HG03457 (cell line): ENCODE measurements around the gene RGP1.
A peak's percentile ranks its signal among the peaks of the same experiment; 100 is the strongest.

Experiments used
- ATAC-seq: cut with Tn5 transposase; IDR thresholded peaks from one replicate; pipeline ENCODE4 v1.9.1; 2021; ENCODE audit warnings: moderate number of reproducible peaks; ENCODE audit not compliant: unreplicated experiment

Gene RGP1

DNA sequence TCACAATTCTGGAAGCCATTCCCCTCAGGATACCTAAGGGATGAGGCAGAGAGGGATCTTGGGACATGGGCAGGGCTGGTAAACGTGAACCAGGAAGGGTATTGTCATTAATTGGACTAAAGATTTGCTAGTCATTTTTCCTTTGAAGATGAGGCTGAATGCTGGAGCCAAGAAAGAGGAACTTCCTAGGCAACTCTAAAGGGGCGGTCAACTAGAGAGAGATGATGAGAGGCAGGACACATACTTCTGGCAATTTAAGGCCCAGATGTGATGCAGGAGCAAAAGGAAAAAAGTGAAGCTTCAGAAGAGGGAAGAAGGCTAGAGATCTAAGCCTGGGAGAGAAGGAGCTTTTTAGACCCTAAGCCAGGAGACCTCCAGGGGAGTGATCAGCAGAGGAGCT lies 5.6 kb upstream of the RGP1 start:
- ATAC-seq, result no peak

DNA sequence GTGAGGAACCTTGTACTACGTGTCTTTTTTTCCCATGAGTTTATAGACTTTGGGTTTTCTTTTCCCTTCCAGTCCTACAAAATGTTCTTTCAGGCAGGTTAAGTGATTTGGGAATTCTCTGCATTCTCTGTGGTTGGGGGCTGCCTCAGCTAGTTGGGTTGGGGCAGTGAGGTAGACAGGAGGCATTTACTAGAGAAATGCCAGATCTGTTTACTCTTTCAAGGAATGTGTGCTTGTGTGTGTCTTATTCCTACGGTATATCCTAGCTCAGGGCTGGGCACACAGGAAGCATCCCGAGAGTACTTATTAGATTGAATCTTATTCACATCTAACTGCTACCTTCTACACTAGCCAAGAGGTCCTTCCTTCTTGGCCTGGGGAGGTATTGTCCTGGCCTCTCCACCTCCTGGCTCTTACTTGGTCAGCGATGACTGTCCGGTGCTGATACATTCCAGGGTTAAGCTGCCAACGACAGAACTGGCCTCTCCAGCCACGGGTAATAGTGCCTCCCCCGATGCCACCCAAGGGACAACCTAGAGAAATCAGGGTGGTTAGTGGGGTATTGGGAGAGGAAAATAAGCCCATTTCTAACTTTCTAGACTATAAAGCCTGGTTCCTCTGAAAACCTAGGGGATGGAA lies 5.1 kb upstream of the RGP1 start:
- no peak for ATAC-seq

DNA sequence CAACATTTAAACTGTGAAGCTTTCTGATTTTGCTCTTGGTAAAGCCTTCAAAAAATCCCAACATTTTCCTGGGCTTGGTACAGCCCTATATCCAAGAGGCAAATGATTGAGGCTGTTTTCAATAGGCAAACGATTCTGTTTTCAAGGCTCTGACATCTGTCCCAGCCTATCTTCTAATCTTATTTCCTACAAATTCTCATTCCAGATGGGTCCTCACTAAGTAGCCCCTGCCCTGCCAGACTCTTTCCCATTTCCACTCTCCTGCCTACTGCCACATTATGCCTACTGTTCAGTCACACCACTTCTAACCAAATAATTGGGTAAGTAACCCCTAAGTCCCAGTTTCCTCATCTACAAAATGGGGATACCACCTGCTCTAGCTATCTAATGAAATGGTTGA lies 3.5 kb upstream of the RGP1 start:
- no peak for ATAC-seq

DNA sequence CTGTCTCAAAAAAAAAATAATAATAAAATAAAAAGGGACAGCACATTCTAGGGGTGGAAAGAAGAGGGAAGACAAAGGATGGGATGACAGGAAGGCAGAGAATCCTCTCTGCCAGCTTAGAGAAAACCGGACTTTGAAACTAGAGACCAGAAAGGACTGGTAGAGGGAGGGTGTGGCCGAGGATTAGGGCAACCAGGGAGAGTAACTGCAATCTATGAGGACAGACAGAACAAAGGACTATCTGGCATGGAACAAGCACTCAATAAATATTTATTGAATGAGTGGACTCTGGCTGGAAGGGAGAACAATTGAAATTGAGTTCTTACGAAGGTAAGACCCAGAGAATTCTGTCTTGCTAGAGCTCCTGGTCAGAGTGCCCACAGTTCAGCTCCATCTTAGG lies 2.5 kb upstream of the RGP1 start:
- ATAC-seq, result no peak

DNA sequence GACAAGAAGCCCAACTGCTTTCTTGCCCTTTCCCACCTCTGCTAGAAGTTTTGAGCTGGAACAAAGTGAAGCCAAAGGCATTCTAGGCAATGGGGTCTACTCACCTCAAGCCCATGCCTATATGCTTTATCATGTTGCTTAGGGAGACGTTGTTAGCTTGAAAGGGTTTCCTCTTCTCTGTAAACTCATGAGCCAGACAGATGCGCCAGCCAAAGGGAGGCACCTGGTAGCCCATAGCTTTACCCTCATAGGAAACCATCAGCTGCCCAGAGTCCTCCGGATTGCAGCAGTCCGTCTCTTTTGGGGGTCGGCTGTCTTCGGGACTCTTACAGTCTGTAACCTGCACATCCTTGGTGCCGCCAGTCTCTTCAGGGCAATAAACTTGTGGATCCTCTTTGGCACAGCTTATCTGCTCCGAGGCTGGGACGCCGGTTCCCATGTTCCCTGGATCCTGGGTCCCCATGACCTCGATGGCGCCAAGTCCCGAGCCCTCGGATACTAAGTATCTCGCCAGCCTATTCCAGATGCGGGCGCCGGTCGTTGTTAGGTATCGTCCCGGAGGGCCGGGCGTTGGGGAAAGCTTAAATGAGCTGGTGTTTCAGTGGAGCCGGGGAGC lies 737 bp upstream of the RGP1 start:
- ATAC-seq, result peak; percentile 2

DNA sequence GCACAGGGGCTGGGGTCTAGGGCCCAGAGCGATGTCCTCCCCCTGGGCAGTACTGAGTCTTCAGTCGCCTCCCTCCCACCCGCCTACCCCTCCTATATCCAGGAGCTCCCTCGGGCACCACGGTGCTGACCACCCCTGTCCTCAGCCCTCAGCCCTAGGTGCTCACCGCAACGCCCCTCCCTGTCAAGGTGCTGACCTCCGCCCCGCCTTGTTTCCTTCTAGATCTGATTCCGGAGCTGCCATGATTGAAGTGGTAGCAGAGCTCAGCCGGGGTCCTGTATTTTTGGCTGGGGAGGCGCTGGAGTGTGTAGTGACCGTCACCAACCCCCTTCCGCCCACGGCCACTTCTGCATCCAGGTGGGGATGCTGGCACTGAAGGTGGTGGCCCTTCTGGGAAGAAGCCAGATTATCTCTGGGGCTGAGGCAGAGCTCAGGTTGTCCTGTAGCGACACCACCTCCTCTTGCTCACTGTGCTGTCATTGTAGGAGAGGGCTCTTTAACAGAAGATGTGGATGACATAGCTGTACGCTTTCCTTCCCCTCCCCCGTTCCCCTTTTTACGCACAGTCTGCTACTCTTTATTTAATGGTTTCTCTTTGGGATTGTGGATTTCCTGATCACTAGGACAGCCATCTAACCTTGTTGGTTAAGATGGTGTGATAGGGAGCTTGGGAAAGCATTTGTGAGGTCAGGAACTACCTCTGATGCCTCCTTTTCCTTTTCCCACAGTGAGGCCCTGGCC lies 598 bp downstream of the RGP1 start:
- ATAC-seq, result peak; percentile 20

DNA sequence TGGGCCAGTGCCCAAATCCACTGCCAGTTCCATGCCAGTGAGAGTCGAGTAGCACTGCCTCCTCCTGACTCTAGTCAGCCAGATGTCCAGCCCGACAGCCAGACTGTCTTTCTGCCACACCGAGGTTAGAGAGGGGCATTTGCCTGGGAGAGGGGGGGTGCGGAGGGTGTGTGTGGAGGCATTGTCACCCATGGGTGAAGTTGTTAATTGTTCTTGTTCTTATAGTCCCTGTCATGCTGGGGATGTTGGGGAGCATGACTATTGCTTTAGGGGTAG lies 1.1 kb downstream of the RGP1 start:
- no peak for ATAC-seq

DNA sequence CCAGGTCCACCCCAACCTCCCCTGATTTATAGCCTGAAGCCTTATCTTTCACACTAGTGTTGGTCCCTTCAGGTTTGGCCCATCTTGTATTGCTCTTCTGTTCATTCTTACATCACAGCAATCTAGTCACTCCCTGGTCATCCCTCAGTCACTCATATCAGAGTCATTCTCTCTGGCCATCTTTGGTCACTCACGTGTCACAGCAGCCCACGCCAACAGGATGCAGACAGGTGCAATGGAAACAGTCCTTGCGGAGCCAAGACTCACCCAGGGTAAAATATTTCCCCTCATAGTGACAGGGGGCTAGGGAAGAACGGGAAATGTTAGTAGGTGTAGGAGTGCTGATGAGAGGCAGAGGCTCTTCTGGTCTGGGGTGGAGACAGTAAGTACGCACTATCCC lies 4.4 kb downstream of the RGP1 start:
- no peak for ATAC-seq

DNA sequence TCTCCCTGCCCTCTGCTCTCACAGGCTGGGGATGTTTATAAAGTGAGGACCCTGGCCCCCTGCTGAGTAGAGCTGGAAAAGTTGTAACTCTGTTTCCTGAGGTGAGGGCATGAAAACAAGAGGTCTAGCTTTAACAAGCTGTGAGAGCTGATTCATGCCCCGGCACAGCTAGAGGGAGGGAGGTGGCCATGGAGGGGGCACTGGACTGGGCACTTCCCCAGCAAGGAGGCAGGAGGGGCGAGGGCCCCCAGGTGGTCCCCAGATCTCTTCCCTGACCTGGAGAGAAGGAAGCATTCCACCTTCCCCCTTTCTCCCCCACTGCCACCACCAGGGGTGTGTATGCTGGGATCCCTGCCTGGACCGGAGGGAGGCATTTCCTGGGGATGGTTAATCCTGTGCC lies 5.2 kb downstream of the RGP1 start, which contains the start of gene MSMP:
MSMP (minus strand) TSS at position 13 of the 400 bp plus-strand sequence. CDS start 147 bp downstream, outside the sequence.
- no peak for ATAC-seq

DNA sequence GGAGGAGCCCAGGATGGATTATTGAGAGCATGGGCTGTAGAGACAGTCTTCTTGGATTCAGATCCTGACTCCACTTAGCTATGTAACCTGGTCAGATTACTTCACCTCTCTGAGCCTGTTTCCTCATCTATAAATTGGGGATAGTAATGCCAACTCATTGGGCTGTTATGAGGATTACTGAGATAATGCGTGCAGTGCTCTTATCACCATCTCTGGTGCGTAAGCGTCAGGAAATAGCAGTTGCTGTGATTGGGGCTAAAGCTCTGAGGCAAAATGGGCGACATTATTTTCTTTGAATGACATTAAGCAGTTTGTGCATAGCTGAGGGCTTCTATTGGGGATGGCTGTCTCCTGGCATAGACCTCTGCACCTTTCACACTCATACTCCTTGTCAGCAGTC lies 6.0 kb downstream of the RGP1 start:
- ATAC-seq, result no peak

DNA sequence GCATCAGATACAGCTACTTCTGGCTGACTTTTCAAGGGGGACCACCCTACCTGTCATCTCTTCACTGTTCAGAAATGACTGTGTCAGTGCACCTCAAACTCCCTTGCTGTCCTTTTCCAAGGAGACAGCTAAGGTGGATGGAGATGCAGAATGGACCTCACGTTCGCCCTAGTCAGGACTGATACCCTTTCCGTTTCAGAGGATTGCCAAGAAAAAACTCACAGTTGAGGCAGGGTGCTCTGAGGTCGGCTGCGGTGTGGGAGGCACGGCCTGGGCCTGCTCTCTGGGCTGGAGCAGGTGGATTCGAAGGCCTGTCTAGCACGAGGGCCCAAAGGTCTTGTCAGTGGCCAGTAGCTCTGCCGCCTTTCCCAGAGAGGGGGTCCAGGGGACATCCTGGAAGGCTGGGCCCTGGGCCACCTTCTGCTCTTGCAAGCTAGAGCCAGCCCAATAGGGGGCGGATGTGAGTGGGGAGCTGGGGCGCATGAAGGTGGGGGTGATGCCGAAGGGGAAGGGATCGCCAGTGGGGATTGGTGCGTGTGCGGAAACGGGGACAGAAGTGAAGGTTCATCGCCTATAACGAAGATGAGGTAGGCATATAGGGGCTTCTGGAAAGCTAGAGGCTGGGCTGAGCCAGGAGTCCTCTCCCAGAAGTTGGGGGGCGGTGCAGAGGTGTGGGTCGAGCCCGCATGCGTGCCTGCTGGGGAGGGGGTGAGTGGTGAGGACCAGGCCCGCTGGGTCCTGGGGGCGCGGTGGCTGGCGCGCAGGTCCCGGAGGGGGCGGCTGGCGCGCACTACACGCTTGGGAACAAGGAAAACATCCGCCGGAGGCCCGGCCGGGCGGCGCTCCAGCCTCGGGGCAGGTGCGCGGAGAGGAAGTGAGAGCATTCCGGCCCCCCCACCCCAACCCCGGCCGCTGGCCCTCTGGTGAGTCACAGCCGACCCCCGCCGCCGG lies 7.5 kb downstream of the RGP1 start:
- peak; percentile 42 for ATAC-seq

DNA sequence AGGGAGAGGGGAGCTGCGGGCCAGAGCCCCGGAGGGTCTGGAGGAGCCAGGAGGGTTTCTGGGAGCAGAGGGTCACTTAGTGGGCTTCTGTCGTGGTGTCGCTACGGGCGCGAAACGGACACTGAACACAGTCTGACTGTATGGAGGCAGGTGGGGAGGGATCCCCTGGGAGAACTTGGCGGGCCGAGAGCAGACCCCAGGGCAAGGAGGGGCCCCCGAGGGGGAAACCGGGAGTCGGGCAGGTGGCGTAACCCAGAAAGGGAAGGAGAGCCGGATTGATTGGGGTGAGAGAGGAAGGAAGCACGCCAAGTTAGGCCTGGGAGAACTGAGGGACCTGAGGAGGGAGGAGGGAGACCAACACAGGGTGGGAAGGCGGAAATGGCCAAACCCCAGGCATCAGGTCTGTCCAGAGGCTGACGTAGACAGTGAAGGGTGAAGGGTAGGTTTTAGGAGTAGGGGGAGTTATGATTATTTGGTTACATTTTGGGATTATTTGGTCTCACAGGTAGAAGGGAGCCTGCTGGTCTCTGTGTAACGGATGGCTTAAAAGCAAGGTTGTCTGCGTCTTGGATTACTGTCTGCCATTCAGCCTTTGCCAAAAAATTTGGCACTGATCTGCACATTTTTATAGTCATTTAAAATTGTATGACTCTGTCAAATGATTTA lies 8.3 kb downstream of the RGP1 start:
- peak; percentile 26 for ATAC-seq

DNA sequence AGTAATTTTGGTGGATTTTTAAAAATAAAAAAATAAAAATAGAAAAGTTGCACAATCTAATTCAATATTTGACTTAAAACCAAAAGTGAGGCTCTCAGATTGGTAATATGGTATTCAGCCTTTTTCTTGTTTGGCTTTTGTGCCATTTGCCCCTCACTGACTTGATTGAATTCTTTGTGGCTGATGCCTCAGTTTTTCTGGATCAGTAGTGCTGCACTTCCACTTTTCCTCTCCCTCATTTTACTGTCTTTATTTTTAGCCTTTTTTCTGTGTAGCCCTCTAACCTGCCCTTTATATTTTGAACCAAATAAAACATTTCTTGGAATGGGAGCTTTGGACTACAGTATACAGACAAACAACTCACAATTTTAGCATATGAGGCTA lies 8.8 kb downstream of the RGP1 start:
- ATAC-seq, result no peak

DNA sequence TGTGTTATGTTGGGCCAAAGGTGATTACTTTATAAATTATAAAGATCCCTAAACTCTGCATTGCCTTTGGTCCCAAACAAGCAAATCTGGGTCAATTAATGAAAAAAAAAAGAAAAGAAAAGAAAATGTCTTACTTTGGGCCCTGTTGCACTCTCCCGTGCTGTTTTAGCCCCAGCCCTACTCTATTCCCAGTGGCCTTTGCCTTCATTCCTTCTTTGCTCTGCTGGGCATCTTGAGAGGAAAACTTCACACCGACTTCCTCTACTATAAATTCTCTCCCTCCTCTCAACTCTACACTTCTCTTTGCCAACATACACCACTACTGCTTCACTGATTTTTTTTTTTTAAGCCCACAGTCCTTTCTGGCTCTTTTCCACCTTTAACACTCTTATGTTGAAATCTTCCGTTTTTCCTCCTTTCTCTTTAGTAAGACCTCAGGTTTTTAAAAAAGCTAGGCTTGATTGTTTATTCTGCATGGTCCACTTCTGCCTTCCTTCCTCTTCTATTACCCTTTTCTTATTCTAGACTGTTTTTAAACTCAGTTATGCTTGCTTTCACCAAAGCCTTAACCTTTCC lies 9.5 kb downstream of the RGP1 start:
- ATAC-seq, result no peak

DNA sequence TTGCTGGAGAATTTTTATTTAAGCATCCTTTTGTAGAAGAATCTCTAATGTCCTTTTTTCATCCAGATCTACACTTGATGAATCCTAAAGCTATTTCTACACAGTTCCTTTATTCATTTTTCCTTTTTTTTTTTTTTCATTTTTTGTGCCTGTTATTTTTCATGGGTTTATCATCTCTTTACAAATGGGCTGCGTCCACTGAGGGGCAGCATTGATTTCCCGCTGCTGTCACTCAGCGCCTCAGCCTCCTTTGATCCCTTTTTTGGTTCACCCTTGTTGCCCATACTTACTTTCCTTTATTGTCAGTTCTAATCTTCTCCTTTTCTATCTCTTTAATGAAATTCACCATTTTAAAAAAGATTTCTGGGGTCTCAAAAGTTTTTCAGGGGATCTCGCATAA lies 10.7 kb downstream of the RGP1 start:
- no peak for ATAC-seq

DNA sequence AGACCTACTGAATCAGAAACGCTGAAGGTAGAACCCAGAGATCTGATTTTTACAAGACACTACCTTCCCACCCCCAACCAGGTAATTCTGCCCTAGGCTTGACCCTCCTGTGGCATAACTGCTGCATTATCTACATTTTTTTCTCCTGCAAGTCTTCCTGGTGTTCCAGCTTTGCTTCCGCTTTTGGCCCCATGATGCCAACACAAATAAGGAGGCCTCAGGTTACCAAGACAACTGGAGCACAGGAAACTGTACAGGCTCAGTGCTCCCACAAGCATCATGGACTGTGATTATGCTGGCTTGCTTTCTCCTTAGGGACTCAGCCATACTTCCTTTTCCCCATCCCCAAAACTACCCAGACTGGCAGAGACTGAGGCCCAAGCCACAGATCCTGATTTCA lies 11.6 kb downstream of the RGP1 start:
- no peak for ATAC-seq

DNA sequence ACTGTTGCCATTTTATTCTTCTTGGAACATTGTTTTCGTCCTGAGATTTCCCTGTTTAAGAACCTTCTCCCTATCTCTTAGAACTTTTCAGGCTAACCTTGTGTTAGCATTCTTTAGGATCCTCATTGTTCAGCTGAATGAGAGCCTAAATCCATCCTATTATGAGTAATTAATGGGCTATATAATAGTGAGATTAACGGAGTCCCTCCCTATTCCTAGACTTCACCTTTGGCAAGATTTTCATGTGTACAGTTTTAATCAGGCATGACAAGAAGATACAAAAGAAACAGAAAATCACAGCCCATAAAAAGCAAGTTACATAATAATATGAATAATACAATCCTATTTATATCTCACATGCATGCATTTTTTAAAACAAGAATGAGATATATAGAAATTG lies 14.1 kb downstream of the RGP1 start:
- no peak for ATAC-seq

DNA sequence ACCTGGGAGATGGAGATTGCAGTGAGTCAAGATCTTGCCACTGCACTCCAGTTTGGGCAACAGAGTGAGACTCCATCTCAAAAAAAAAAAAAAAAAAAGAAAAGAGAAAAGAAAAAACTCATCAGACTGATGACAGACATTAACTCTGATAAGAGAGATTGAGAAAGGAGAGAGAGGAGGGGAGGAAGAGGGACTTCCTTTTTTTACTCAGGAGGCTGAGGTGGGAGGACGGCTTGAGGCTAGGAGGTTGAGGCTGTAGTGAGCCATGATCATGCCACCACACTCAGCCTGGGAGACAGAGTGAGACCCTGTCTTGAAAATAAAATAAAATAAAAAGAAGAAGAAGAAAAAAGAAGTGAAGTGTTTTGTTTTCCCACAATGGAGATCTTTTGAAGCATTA lies 14.7 kb downstream of the RGP1 start:
- no peak for ATAC-seq

DNA sequence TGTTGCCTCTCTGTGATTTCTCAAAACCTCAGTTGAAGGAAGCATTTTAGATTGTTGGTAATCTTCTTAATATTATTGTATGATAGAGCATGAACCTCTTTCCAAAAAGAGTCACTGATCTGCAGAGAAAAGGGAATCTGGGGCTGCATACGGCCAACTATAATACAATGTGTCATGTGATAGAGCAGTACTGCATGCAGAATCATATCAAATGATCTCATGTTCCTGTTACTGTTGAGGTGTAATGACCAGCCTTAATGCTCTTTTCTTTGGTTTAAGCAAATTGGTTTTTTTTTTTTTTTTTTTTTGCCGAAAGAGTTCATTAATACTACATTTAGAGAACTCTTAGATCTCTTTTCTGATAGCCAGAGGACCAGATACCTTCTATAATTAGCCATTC lies 17.9 kb downstream of the RGP1 start:
- ATAC-seq, result no peak

DNA sequence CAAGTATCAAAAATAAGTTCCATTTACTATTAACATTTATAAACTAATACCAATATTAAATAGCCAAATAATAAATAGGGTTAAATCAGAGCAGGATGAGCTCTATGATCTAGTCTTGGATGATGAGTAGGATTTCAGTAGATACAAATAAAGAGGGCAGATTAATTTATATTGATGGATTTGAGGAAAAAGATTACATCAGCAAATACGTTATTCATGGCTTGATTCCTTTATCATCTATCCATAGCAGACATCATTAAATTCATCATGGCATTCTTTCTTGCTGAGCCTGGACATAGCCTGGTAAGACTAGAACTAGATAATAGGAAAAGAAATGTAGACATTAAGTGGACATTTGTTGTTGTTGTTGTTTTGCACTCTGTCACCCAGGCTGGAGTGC lies 18.4 kb downstream of the RGP1 start:
- ATAC-seq, result no peak

DNA sequence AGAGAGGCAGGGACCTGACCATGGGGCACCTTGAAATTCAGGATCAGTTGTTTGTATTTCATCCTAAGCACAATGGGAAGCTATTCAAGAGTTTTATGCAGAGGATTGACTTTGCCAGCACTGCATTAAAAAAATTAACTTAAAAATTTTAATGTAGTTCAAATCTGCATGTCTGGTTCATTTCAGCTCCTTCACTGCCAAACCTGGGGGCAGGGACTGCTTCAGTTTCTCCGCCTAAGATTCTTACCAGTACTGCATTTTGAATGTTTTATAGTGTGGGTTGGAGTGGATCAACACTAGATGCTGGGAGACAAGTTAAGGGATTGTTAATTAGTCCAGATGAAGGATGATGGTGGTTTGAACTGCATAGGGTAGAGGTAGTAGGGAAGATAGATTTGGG lies 20.7 kb downstream of the RGP1 start:
- no peak for ATAC-seq
